IPS-18a (cell line): ENCODE data around the gene SLC25A22.

Experiments used
- H3K27ac ChIP-seq: one replicate; pipeline ENCODE4 v1.5.1; 2013; ENCODE audit warnings: low read length
- H3K27me3 ChIP-seq: one replicate; pipeline ENCODE4 v1.6.1; 2013; ENCODE audit warnings: mild to moderate bottlenecking, low read length; ENCODE audit not compliant: control insufficient read depth, insufficient read depth
- H3K36me3 ChIP-seq: one replicate; pipeline ENCODE4 v1.6.1; 2013; ENCODE audit warnings: low read depth, low read length; ENCODE audit not compliant: control insufficient read depth
- H3K4me1 ChIP-seq: one replicate; pipeline ENCODE4 v1.6.1; 2013; ENCODE audit warnings: low read depth, low read length; ENCODE audit not compliant: control insufficient read depth
- H3K4me3 ChIP-seq: one replicate; pipeline ENCODE4 v1.5.1; 2013; ENCODE audit warnings: low read length
- H3K9ac ChIP-seq: one replicate; pipeline ENCODE4 v1.6.1; 2013; ENCODE audit warnings: mild to moderate bottlenecking, low read length, moderate library complexity
- H3K9me3 ChIP-seq: one replicate; pipeline ENCODE4 v1.6.1; 2013; ENCODE audit warnings: low read depth, low read length; ENCODE audit not compliant: control insufficient read depth

The SLC25A22 gene

DNA sequence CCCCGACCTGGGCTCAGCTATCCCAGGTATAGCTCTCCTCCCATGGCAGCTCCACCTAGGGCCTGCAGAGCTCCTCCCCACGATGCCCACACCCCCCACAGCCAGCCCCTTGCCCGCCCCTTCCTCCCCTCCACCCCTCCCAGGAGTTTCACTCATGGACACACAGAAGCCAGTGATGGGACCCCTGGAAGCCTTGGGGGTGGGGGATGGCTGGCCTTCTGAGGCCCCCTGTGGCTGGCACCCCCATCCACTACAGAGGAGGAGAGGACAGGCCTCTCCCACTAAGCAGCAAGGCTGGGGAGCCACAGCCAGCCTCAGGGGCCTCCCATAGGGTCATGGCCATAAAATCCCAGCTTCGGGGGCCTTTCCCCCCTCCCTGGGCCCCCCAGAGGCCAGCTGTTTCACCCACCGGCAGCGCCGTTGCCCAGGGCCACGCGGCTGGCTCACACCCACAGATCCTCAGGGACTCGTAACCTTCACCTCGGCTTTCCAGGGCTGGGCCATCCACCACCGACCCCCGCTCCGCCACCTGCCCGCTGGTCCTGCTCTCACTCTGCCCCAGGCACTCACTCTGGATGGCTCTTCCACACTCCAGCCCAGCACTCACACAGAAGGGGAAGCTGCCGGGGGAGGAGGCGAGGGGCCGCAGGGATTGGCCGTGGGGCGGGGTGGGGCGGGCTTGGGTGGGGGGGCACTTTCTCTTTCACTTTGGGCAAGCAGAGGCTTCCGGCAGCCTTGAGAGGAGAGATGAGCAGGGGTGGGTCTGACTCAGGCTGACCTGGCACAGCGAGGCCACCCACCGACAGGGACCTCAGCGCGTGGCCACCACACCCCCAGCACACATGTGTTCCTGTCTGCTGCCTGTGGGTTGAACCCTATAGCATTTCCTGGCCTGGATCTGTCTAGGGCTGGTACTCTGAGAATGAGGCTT lies 2.2 kb downstream of the SLC25A22 start:
- Histone ChIP-seq H3K9ac (no peak overlapping the region), H3K36me3 (peaks cover 4% of the 10 kb centered on the region), H3K27me3 (no peaks in the 10 kb centered on the region)

DNA sequence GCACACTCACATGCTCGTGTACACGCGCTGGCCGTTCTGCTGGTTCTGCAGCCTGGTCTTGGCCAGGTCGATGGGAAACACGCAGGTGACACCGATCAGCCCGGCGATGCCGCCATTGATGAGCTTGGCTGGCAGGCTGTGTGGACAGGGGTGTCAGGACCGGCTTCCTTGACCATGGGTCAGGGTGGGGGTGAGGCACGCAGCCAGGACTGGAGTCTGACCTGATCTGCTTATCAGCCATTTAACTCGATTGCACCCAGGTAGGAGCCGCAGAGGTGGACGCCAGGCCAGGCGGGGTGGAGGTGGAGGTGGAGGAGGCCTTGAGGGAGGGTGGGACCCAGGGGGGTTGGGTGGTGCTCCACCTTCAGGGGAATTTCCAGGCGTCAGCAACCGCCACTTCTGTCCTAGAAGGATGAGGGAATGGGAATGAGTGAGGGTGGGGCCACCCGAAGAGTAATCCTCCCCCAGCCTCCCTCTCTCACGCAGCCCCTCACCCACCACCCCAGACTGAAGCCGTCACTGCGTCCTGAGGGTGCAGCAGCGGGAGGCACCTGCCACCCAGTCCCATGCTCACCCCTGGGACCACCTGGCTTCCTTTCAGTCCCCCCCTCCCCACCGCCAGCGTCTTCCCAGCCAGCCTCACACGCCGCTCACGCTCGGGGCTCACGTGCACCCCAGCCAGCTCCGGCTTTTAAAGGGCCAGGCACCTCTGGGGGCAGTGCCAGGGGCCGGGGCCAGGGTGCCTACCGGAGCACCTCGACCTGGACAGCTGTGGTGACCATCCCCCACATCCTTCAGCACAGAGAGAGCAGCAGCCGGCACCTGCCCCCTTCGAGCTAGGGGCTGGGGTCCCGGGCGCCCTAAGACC lies 3.1 kb downstream of the SLC25A22 start:
- Histone ChIP-seq H3K27ac (no peak overlapping the region), H3K4me1 (peaks cover 11% of the 10 kb centered on the region), H3K4me3 (no peak overlapping the region), H3K9ac (no peak overlapping the region), H3K36me3 (peaks cover 4% of the 10 kb centered on the region), H3K27me3 (no peaks in the 10 kb centered on the region), H3K9me3 (no peaks in the 10 kb centered on the region)

More for the DNA sequence above, 2.2 kb downstream of the SLC25A22 start:
- Histone ChIP-seq H3K27ac (no peak overlapping the region), H3K4me3 (peak overlapping the region; percentile 21), H3K9me3 (no peaks in the 10 kb centered on the region), H3K4me1 (peaks cover 6% of the 10 kb centered on the region)

GRCh38 chr11:794013-794765 lies 3.9 kb downstream of the SLC25A22 start:
- no peak overlapping the region for H3K27ac ChIP-seq
- no peak overlapping the region for H3K9ac ChIP-seq
- H3K27me3 ChIP-seq: no peaks in the 10 kb centered on the region
- peaks cover 4% of the 10 kb centered on the region for H3K36me3 ChIP-seq
- peaks cover 11% of the 10 kb centered on the region for H3K4me1 ChIP-seq
- H3K9me3 ChIP-seq: no peaks in the 10 kb centered on the region
- H3K4me3 ChIP-seq: no peak overlapping the region

- Histone ChIP-seq H3K27ac (no peak overlapping the region), H3K36me3 (peaks cover 4% of the 10 kb centered on the region)
Observed at GRCh38 chr11:793556-793955, 4.5 kb downstream of the SLC25A22 start.

GRCh38 chr11:792873-793272 lies 5.2 kb downstream of the SLC25A22 start:
- Histone ChIP-seq H3K27me3 (no peaks in the 10 kb centered on the region), H3K36me3 (peaks cover 4% of the 10 kb centered on the region), H3K4me1 (peaks cover 14% of the 10 kb centered on the region)

More at GRCh38 chr11:793556-793955, 4.5 kb downstream of the SLC25A22 start:
- Histone ChIP-seq H3K27me3 (no peaks in the 10 kb centered on the region), H3K4me1 (peaks cover 14% of the 10 kb centered on the region), H3K9ac (no peak overlapping the region), H3K4me3 (no peak overlapping the region), H3K9me3 (no peaks in the 10 kb centered on the region)

GRCh38 chr11:792535-792821 lies 5.6 kb downstream of the SLC25A22 start:
- H3K4me1 ChIP-seq: peaks cover 14% of the 10 kb centered on the region
- no peak overlapping the region for H3K27ac ChIP-seq
- H3K4me3 ChIP-seq: no peak overlapping the region
- no peaks in the 10 kb centered on the region for H3K9me3 ChIP-seq
- no peak overlapping the region for H3K9ac ChIP-seq
- H3K36me3 ChIP-seq: peaks cover 4% of the 10 kb centered on the region
- no peaks in the 10 kb centered on the region for H3K27me3 ChIP-seq

More at GRCh38 chr11:792873-793272, 5.2 kb downstream of the SLC25A22 start:
- no peak overlapping the region for H3K9ac ChIP-seq
- no peak overlapping the region for H3K27ac ChIP-seq
- H3K4me3 ChIP-seq: no peak overlapping the region
- H3K9me3 ChIP-seq: no peaks in the 10 kb centered on the region

DNA sequence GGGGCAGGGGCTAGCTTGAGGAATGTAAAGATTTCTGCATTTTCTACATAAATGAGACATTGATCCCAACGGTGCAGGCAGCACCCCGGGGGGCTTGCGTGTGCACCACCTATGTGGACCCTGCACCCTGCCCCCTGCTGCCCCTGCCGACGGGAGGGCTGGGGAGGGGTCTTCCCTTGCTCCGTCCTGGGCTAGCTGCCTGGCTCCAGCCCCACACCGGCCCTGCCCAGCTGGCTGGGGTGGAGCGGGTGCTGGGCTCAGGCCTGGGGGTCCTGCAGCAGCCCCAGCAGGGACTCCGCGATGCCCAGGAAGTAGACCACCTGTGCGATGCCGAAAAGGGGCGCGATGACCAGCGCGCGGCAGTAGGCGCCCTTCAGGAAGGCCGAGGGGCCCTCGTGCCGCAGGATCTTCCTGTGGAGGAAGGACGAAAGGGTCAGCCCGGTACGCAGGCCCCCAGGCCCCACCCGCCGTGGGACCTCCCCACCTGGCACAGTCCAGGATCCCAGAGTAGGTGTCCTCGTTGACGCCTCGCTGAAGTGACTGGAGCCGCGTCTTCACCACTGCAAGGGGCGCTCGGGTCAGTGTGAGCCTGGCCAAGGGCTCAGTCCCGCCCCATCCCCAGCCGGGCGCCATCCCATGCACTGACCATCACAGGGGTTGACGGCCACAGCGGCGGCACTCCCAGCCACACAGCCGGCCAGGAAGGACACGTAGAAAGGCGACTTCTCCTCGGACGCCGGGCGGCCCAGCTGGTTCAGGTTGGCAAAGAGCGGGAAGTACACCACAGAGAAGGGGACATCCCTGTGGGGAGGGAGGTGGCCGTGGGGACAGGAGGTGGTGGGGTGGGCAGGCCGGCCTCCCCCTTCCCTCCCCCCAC lies 6.2 kb downstream of the SLC25A22 start:
- H3K9me3 ChIP-seq: no peaks in the 10 kb centered on the region
- no peak overlapping the region for H3K27ac ChIP-seq
- no peaks in the 10 kb centered on the region for H3K27me3 ChIP-seq
- H3K36me3 ChIP-seq: peaks cover 4% of the 10 kb centered on the region
- H3K4me3 ChIP-seq: no peak overlapping the region
- H3K9ac ChIP-seq: no peak overlapping the region
- H3K4me1 ChIP-seq: peaks cover 14% of the 10 kb centered on the region

GRCh38 chr11:790721-791564 lies 7.1 kb downstream of the SLC25A22 start:
- H3K9me3 ChIP-seq: no peaks in the 10 kb centered on the region
- H3K36me3 ChIP-seq: peaks cover 4% of the 10 kb centered on the region
- H3K27ac ChIP-seq: no peak overlapping the region
- H3K9ac ChIP-seq: no peak overlapping the region
- no peaks in the 10 kb centered on the region for H3K27me3 ChIP-seq
- H3K4me1 ChIP-seq: peaks cover 9% of the 10 kb centered on the region
- no peak overlapping the region for H3K4me3 ChIP-seq

- Histone ChIP-seq H3K4me3 (no peak within 1 kb of the TSS), H3K9ac (no peak within 1 kb of the TSS), H3K9me3 (no peaks in the 10 kb centered on the region), H3K36me3 (peaks cover 4% of the 10 kb centered on the region), H3K27me3 (no peaks in the 10 kb centered on the region), H3K27ac (no peak within 1 kb of the TSS), H3K4me1 (peaks cover 9% of the 10 kb centered on the region)
Observed at GRCh38 chr11:789943-790342, 8.1 kb downstream of the SLC25A22 start, which contains the start of gene CEND1. Gene CEND1 (minus strand): TSS chr11:790090. CDS start chr11:788576, 1,514 bp downstream.
